GM12891 (cell line): Measurements from ENCODE around the gene CNRIP1.

ENCODE experiments used
- PAX5 ChIP-seq: IDR thresholded peaks from 2 replicates; pipeline ENCODE4 v1.6.1; 2011; ENCODE audit warnings: low read length, moderate library complexity, mild to moderate bottlenecking; ENCODE audit not compliant: insufficient read depth, severe bottlenecking
- POLR2A ChIP-seq: IDR thresholded peaks from 2 replicates; pipeline ENCODE4 v1.6.1; 2011; ENCODE audit warnings: low read depth, low read length, control low read depth
- POLR2AphosphoS5 ChIP-seq: IDR thresholded peaks from 2 replicates; pipeline ENCODE4 v1.6.1; 2011; ENCODE audit warnings: low read depth, low read length, control low read depth
- POU2F2 ChIP-seq: IDR thresholded peaks from 2 replicates; pipeline ENCODE4 v1.6.1; 2011; ENCODE audit warnings: low read depth, mild to moderate bottlenecking, control low read depth, low read length, moderate library complexity
- SPI1 ChIP-seq: IDR thresholded peaks from 2 replicates; pipeline ENCODE4 v1.6.1; 2011; ENCODE audit warnings: low read depth, low read length, control low read depth
- TAF1 ChIP-seq: IDR thresholded peaks from 2 replicates; pipeline ENCODE4 v1.6.1; 2011; ENCODE audit warnings: low read depth, low read length, control low read depth

DNA sequence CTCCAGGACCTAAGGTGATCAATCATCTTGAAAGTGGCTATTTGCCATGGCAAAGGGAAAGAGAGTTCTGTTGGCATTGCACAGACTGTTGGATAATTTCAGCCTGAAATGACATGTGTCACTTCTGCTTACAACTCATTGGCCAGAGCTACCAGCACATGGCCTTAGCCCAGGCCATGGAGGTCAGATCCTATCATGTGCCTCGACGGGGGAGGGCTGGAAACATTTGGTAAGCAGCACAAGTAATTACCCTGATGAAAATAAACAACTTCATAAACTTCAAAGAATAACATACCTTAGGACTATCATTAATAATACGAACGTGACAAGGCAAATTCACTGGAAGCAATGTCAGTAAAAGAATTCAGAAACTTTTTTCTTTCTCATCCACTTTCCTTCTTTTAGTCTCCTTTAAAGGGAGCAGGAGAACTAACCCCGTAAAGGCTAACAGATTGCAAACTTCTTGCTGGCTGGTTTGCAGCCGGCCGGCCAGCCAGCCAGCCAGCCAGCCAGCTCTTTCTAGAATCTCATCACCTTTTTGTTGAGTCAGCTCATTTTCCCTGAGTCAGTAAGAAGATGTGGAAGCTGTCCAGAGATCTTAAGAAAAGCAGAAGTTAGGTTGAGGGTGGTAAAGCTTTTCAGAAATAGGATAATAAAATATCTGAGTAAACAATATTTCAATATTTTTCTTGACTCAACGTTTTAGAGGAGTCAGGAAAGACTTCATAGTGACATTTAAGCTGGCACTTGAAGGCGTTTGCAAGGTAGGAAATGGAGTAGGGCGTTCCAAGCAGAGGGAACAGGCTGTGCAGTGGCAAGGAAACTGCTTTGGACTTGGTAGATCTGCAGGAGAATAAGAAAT, 31.9 kb downstream of the CNRIP1 start:
- no peak for TF ChIP-seq POLR2AphosphoS5
- no peak for TF ChIP-seq POLR2A
- no peak for TF ChIP-seq TAF1
- TF ChIP-seq PAX5: no peak
- TF ChIP-seq SPI1: no peak
- no peak for TF ChIP-seq POU2F2
